T follicular helper cell (primary cell): Measurements from ENCODE around the gene HLA-DRA.

Experiments
- DNase-seq: peaks from one replicate; pipeline ENCODE4 v3.0.0-alpha.2; 2020; ENCODE audit warnings: low read depth
- total RNA-seq, 2 experiments: gene quantifications; one replicate each; lab custom pipeline; 2026; lab: John Stamatoyannopoulos, UW

HLA-DRA gene
- total RNA-seq, result 0.72 to 0.74 reads per million in 2 experiments

GRCh38 chr6:32439602-32440214 is at the start of gene HLA-DRA:
Gene HLA-DRA, plus strand, starts transcription at chr6:32439887. Its CDS starts 64 bp downstream, at chr6:32439951.
- no peak for DNase-seq

DNA sequence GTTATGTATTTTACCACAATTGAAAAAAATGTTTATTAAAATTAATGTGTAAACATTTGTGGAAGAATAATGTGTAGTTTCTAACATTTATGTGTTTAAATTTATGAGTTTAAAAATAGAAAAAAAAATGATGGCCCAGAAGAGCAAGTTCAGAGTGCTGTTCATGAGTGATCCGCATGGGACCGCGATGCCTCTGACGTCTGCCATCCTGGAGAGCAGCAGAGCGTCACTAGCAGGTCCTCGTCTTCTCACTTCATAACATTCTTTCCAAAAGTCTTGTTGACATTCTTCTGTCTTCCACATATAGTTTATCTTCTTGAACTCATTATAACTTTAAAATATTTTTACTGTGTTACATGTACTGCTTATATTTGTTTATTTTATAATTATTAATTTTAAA is 48.2 kb upstream of the HLA-DRA start:
- no peak for DNase-seq

DNA sequence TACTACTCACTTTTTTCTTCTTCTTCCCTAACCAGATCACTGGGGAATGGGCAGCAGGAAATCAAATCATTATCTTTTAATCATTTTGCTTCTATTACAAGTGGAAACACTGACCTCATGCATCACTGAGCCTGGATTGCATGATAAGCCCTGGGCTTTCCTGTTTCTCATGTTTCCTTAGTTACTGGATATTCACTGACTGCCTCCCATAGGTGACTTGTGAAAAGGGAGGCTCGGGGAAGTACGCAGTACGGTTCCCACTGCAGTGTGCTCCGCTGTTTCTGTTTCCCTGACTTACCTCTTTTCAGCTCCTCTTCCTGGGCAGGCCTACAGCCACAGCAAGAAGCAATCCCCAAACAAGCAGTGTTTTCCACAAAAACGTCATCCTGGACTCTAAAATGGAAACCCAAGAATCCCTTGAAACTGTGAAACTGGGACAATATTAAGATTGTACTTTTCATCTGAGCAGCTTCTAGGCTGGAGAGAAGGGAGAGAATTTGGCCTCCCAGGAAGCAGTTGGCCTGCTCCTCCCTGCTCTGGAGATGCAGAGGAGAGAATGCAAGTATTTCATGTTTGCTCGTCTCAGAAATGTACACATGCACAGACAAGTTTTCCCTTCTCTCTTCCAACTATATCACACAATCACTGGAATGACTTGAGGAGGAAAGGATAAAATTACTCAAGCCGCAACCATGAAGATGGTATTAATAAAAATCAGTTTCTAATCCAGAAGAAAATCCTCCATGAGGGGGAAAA is 45.8 kb upstream of the HLA-DRA start:
- DNase-seq, result no peak

GRCh38 chr6:32396028-32396427 is 43.7 kb upstream of the HLA-DRA start:
- no peak for DNase-seq

DNA sequence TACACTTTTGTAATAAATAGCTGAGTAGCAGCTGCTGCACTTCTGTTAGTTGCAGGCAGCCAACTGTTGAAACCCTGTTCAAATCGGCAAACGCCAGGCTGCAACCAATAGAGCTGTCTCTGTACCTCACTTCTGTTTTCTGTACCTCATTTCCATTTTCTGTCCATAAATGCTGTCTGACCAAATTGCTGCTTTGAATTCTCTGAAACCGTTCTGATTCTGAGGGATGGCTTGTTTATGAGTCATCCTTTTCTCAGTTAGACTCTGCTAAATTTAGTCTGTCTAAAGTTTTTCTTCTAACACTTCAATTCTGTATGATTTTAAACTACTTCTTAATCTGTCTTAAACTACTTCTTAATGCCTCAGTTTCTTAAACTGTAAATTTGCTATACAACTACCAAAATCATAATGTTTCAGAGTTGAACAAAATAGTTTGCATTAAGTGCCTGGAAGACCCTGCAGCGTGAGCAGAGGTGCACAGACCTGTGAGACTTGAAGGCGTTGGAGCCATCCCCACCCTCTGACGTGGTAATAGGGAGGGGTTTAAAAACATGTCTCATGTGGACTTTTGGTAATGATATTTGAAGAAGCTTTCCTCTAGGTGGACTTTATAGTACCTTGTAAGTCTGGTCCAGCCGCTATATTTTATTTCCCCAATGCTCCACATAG is 42.3 kb upstream of the HLA-DRA start:
- DNase-seq, result no peak

GRCh38 chr6:32401284-32401963 is 38.3 kb upstream of the HLA-DRA start:
- DNase-seq, result no peak

GRCh38 chr6:32402812-32403211 is 36.9 kb upstream of the HLA-DRA start:
- DNase-seq, result no peak

DNA sequence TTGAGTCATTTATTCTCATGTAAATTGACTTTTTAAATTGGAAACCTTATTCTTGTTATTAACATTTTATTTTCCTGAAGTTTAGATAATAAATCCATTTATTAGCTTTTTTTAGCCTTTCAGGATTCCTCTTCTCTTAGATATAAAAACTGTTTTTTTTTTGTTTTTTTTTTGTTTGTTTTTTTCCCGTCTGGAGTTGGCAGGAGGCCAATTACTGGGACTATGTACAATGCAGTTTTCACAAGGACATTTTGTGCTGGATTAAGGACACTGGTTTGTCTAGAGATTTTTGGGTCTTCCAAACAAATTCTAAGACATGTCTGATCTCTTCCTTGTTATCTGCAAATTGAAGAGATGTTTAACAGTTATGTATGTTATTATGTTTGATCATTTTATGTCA is 34.0 kb upstream of the HLA-DRA start:
- no peak for DNase-seq

GRCh38 chr6:32406197-32406596 is 33.5 kb upstream of the HLA-DRA start:
- no peak for DNase-seq

- DNase-seq, result no peak
These were observed 32.8 kb upstream of the HLA-DRA start, which contains the start of gene BTNL2 for GRCh38 chr6:32406857-32407256. Gene BTNL2, minus strand, starts transcription at chr6:32407181. Its CDS starts 58 bp downstream, at chr6:32407123.

DNA sequence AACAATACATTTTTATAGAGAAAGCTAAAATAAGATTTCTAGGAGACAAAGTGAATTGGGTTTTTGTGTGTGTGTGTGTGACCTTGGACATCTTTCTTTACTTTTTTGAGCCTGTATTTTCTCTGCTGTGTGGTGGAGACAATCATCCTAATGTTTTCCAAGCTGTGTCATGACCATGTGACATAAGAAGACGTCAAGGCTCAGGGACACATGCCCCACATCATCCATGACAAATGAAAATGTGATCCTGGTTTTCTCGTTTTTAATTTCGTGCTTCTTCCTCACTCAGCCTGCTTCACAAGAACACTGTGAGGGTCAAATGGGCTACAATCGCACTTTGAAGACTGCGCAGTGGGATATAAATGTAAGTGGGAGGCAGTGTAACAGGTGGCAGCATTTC is 28.8 kb upstream of the HLA-DRA start:
- no peak for DNase-seq

GRCh38 chr6:32411566-32412327 is 27.9 kb upstream of the HLA-DRA start:
- DNase-seq, result no peak

- DNase-seq, result peak; percentile 77
These were observed 26.1 kb upstream of the HLA-DRA start for GRCh38 chr6:32413427-32414047.

- peak; percentile 60 for DNase-seq
These were observed 24.1 kb upstream of the HLA-DRA start for GRCh38 chr6:32415521-32416019.

DNA sequence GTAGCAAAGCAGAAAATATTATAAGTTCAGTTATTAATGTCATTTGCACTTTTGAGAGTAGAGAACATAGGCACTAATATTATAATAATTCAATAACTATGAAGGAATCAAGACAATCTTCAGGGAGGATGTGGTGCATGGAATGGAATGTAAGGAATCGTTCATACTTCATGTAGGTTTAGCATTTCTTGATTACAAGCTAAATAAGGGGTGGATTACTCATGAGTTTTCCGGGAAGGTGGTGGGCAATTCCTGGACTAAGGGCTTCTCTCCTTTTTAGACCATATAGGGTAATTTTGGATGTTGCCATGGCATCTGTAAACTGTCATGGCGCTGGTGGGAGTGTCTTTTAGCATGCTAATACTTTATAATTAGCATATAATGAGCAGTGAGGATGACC is 23.7 kb upstream of the HLA-DRA start:
- DNase-seq, result no peak

DNA sequence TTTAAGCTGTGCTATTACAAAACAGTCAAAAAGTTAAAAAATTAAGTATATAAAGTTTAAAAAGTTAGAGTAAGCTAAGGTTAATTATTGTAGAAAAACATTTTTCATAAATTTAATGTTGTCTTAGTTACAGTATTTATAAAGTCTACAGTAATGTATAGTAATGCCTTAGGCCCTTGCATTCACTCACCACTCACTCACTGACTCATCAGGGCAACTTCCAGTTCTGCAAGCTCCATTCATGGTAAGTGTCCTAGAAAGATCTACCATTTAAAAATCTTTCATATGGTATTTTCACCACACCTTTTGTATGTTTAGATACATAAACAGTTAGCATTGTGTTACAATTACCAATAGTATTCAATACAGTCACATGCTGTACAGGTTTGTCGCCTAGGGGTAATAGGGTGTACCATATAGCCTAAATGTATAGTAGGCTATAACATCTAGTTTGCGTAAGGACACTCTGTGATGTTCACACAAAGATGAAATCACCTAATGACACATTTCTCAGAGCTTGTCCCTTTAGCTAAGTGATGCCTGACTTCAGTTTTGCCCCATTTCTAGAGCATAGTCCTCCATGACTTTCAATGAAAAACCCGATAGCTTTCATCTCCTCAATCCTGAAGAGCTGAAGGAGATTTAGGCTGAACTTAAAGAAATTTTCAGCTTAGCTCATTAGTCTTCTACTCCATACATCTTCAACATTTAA is 14.9 kb upstream of the HLA-DRA start:
- no peak for DNase-seq

DNA sequence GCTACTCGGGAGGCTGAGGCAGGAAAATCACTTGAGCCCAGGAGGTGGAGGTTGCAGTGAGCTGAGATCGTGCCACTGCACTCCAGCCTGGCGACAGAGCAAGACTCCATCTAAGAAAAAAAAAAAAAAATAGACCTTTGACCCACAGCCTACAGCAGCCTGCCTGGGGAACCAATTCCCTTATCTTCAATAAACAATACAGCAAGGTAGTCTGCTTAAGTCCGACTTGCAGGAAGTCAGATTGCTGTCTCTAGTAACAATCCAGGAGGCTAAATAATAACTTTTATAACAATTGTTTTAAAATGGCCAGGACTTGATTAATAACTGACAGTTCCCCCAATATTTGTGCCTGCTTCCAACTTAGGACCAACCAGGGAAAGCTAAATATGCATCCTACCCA is 13.3 kb upstream of the HLA-DRA start:
- no peak for DNase-seq

DNA sequence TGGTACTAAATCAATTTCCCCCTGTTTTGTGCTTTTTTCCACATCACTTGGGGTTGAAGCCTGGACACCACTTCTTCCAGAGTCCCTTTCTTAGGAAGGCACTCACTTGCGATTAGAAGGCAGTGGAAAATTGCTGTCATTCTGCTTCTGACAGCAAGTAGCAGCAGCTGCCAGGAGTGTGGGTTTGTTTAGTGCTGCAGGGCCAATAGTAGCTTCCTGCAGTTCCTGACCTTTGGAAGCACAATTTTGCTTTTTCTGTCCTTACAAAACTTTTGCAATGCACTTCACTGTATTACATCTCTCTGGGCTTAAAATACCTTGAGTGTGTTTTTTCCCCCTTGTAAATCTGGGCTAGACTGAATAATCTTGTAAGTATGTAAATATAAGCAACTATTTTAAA is 12.5 kb upstream of the HLA-DRA start:
- no peak for DNase-seq

- no peak for DNase-seq
These were observed 11.7 kb upstream of the HLA-DRA start for GRCh38 chr6:32427934-32428474.

- no peak for DNase-seq
These were observed 9.5 kb upstream of the HLA-DRA start for GRCh38 chr6:32430179-32430578.
